DOHH2 (cell line): ENCODE results near the gene KRT27.

ENCODE experiments used
- H3F3A ChIP-seq: fragments of 200-600 bp; sonication (generic), shearing (Covaris generic); 2 replicates; pipeline ENCODE4 v1.6.0; 2016; ENCODE audit warnings: antibody characterized with exemption, mild to moderate bottlenecking; ENCODE audit not compliant: control insufficient read depth, insufficient read depth
- H3K27ac ChIP-seq: fragments of 200-600 bp; sonication (generic); 2 replicates; pipeline ENCODE4 v1.5.1; 2014; ENCODE audit warnings: low read depth, mild to moderate bottlenecking, low read length, moderate library complexity
- H3K27me3 ChIP-seq: fragments of 200-600 bp; sonication (generic); 2 replicates; pipeline ENCODE4 v1.6.1; 2014; ENCODE audit warnings: mild to moderate bottlenecking, low read length, mixed read lengths; ENCODE audit not compliant: control insufficient read depth
- H3K36me3 ChIP-seq: fragments of 200-600 bp; sonication (generic); 2 replicates; pipeline ENCODE4 v1.6.1; 2014; ENCODE audit warnings: mild to moderate bottlenecking, low read length, moderate library complexity, mixed read lengths; ENCODE audit not compliant: control insufficient read depth
- H3K4me1 ChIP-seq: fragments of 200-600 bp; sonication (generic); 2 replicates; pipeline ENCODE4 v1.6.1; 2014; ENCODE audit warnings: mild to moderate bottlenecking, low read length, mixed read lengths; ENCODE audit not compliant: control insufficient read depth
- H3K4me2 ChIP-seq: fragments of 200-600 bp; sonication (generic); 2 replicates; pipeline ENCODE4 v1.6.0; 2014; ENCODE audit warnings: mild to moderate bottlenecking, low read length, moderate library complexity
- H3K4me3 ChIP-seq: fragments of 200-600 bp; sonication (generic); 2 replicates; pipeline ENCODE4 v1.5.1; 2014; ENCODE audit warnings: mild to moderate bottlenecking, low read length, mixed read lengths
- H3K79me2 ChIP-seq: fragments of 200-600 bp; sonication (generic); 2 replicates; pipeline ENCODE4 v1.6.1; 2014; ENCODE audit warnings: mild to moderate bottlenecking, low read length, mixed read lengths; ENCODE audit not compliant: control insufficient read depth
- H3K9me2 ChIP-seq: fragments of 200-600 bp; sonication (generic); replicated peaks from 2 replicates; pipeline ENCODE4 v1.6.1; 2014; ENCODE audit warnings: mild to moderate bottlenecking, low read length, mixed read lengths; ENCODE audit not compliant: control insufficient read depth
- H3K9me3 ChIP-seq: fragments of 200-600 bp; sonication (generic); 2 replicates; pipeline ENCODE4 v1.6.1; 2014; ENCODE audit warnings: antibody characterized with exemption, low read length, mixed read lengths; ENCODE audit not compliant: control insufficient read depth, insufficient read depth
- H4K20me1 ChIP-seq: fragments of 200-600 bp; sonication (generic); 2 replicates; pipeline ENCODE4 v1.6.0; 2014; ENCODE audit warnings: low read depth, mild to moderate bottlenecking, antibody characterized with exemption, low read length, moderate library complexity; ENCODE audit not compliant: control insufficient read depth, insufficient read depth
- CTCF ChIP-seq: fragments of 200-600 bp; sonication (generic); IDR thresholded peaks from one replicate; pipeline ENCODE4 v1.5.1; 2014; ENCODE audit warnings: antibody characterized with exemption, mild to moderate bottlenecking, low read depth, low read length; ENCODE audit not compliant: poor library complexity, severe bottlenecking
- EZH2phosphoT487 ChIP-seq: fragments of 200-600 bp; sonication (generic); IDR thresholded peaks from 2 replicates; pipeline ENCODE4 v1.6.1; 2017; ENCODE audit warnings: borderline replicate concordance, mild to moderate bottlenecking, antibody characterized with exemption, low read length, moderate library complexity, mixed read lengths

KRT27 gene

GRCh38 chr17:40772101-40772500 lies 10.2 kb downstream of the KRT27 start, which contains the start of gene KRT26:
KRT26 (minus strand) TSS chr17:40772201; CDS start chr17:40772113, 88 bp downstream.
- no peaks in the 10 kb centered on the region for H3K36me3 ChIP-seq
- H3K4me2 ChIP-seq, result no peak within 1 kb of the TSS
- no peaks in the 10 kb centered on the region for H3K9me2 ChIP-seq
- TF ChIP-seq CTCF (no peak), EZH2phosphoT487 (no peak)
- no peaks in the 10 kb centered on the region for H4K20me1 ChIP-seq
- no peaks in the 10 kb centered on the region for H3K4me1 ChIP-seq
- H3K79me2 ChIP-seq, result no peaks in the 10 kb centered on the region
- H3K4me3 ChIP-seq, result no peak within 1 kb of the TSS
- H3K9me3 ChIP-seq, result no peaks in the 10 kb centered on the region
- H3F3A ChIP-seq, result no peaks in the 10 kb centered on the region
- H3K27me3 ChIP-seq, result peaks cover 20% of the 10 kb centered on the region
- no peak within 1 kb of the TSS for H3K27ac ChIP-seq

GRCh38 chr17:40765657-40766056 lies 16.7 kb downstream of the KRT27 start:
- H3K9me2 ChIP-seq, result no peaks in the 10 kb centered on the region
- no peaks in the 10 kb centered on the region for H3K36me3 ChIP-seq
- H3F3A ChIP-seq, result no peaks in the 10 kb centered on the region
- no peak for TF ChIP-seq CTCF
- TF ChIP-seq EZH2phosphoT487, result no peak
- no peaks in the 10 kb centered on the region for H3K4me1 ChIP-seq
- H3K27ac ChIP-seq, result no peak overlapping the region
- no peaks in the 10 kb centered on the region for H3K79me2 ChIP-seq
- no peak overlapping the region for H3K4me2 ChIP-seq
- no peak overlapping the region for H3K4me3 ChIP-seq
- H4K20me1 ChIP-seq, result no peaks in the 10 kb centered on the region
- peaks cover 16% of the 10 kb centered on the region for H3K9me3 ChIP-seq
- H3K27me3 ChIP-seq, result peaks cover 6% of the 10 kb centered on the region

GRCh38 chr17:40763752-40764151 lies 18.6 kb downstream of the KRT27 start:
- Histone ChIP-seq H4K20me1 (no peaks in the 10 kb centered on the region), H3K9me3 (peaks cover 21% of the 10 kb centered on the region), H3K27me3 (peaks cover 6% of the 10 kb centered on the region), H3K36me3 (no peaks in the 10 kb centered on the region), H3K4me2 (no peak overlapping the region), H3K4me3 (no peak overlapping the region), H3K9me2 (no peaks in the 10 kb centered on the region), H3K4me1 (no peaks in the 10 kb centered on the region), H3K27ac (no peak overlapping the region), H3K79me2 (no peaks in the 10 kb centered on the region), H3F3A (no peaks in the 10 kb centered on the region)
- TF ChIP-seq CTCF (no peak), EZH2phosphoT487 (no peak)
